Central memory CD4-positive, alpha-beta T cell (primary cell): ENCODE measurements around the gene CRB3.
"Not testable (repeated sequence)": the region's sequence is repeated elsewhere in the genome, so short reads cannot be mapped to it uniquely, and the experiment has no call there.

Source experiments
- DNase-seq: peaks from one replicate; pipeline ENCODE4 v3.0.0; 2022
- total RNA-seq, 3 experiments: gene quantifications; one replicate each; lab custom pipeline; 2026; lab: John Stamatoyannopoulos, UW

Gene CRB3
- total RNA-seq = 1.4 to 3.5 (median 3.2) reads per million in 3 experiments

- peak; percentile 27 for DNase-seq
These were observed at the start of gene CRB3 for GRCh38 chr19:6464070-6464873. CRB3 (plus strand) TSS chr19:6464271; CDS start chr19:6464702, 431 bp downstream.

GRCh38 chr19:6414793-6415590 lies 49.1 kb upstream of the CRB3 start:
- no peak for DNase-seq

DNA sequence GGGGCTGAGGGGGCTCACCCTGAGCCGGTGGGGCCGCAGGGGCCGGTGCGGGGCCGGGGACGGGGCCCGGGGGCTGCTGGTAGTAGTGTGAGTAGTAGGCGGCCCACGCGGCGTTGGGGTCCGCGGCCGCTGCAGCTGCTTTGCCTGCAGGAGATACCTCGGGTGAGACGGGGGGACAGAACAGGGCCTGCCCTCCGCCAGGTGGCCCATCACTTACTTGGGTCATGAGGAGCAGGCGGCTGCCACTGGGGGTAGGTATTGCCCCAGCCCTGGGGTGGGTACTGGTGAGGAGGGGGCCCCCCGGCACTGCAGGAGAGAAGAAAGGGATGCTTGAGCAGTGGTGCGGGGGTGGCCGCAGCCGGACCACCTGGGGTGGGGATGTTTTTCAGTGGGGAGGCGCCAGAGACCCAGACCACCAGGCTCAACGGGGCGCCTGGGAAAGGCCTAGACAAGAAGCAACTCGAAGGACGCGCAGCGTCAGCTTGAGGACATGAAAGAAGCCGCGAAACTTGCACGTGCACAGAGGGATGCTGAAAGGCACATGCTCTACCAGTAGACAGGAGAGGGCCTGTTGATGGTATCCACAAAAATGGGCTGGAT lies 48.4 kb upstream of the CRB3 start:
- DNase-seq = no peak

DNA sequence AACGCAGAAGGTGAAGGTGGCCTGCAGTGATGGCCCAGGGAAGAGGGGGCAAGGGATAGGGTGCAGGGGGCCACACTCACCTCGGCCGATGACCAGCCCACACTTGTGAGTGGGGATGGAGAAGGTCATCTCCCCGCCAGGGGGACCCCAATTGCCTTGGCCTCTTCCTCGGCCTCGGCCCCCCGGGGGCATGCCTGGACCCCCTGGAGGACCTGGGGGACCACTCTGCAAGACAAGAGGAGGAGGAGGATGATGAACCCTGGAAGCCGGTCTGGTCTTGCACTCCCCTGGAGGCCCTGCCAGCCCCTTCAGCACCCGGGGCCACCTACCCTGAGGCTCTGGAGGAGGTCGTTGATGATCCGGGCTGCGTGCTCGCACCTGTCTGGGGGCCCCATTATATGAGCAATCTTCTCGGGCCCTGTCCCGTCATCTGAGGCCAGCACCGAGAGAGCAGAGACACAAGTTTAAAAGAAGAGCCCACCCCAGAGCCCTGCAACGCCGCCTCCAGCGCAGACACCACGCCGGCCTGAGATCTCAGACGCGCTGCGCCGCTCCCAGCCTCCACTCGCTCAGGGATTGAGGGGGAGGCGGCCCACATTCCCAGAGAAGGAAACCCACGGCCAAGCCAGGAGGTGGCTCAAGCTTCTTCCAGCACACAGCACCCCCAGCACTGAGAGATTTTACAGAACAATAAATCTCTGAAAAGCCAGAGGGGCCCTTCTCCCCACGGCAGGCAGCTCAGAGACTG lies 47.2 kb upstream of the CRB3 start:
- DNase-seq = no peak

- no peak for DNase-seq
These were observed 46.1 kb upstream of the CRB3 start for GRCh38 chr19:6417713-6418561.

DNA sequence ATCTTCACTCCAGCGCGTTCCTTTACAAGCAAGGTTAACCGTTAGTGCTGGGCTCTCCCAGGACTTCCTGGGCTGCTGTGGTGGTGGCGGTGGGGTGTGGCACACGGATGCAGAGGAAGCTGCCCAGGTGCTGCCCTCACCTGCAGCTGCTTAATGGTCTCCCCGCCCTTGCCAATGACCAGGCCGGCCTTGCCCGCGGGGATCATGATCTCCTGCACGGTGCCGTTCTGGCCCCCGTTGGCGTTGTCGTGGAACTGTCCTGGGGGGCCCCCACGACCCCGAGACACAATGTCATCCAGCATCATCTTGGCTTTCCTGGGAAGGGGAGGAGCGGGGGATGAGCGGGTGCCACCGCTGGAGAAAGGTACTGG lies 45.5 kb upstream of the CRB3 start:
- DNase-seq = no peak

DNA sequence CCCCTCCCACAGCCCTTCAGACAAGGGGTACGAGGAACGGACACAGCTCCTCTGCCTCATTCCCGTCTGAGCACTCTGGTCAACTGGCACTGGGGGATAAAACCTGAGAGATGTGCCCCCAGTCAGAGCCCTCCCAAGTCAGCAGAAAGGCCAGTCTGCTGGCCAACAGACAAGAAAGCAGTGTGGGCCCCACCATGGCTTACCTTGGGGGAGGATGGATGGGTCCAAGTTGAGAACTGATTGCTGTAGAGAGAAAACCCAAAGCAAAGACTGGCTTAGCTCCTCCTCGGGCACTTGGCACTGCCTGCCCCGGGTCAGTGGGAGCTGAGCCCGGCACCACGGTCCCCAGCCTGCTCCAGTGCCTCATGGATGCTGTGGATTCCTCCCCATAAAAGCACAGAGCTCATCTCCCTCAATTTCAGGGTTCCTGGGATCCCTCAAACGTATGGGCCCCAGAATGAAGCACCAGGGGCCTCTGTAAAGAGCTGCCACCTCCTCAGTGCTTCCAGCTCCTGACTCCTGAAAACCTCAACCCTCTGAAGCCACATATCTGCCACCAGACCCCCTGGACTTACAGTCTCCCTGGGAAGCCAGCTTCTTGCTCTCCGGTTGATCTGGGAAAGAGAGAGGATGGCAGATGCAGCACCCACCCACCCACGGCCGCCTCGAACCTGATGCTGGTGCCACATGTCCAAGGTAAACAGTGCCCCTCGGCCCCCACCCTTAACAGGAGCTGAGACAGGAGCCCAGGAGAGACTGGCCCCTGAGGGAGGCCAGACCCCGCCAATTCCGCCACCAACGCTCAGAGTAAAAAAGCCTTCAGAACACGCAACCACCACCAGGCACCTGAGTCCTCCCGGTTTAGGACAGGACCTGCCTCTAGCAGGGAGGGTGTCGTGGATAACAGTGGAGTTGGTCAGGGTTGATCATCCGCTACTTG lies 42.7 kb upstream of the CRB3 start:
- DNase-seq = no peak

DNA sequence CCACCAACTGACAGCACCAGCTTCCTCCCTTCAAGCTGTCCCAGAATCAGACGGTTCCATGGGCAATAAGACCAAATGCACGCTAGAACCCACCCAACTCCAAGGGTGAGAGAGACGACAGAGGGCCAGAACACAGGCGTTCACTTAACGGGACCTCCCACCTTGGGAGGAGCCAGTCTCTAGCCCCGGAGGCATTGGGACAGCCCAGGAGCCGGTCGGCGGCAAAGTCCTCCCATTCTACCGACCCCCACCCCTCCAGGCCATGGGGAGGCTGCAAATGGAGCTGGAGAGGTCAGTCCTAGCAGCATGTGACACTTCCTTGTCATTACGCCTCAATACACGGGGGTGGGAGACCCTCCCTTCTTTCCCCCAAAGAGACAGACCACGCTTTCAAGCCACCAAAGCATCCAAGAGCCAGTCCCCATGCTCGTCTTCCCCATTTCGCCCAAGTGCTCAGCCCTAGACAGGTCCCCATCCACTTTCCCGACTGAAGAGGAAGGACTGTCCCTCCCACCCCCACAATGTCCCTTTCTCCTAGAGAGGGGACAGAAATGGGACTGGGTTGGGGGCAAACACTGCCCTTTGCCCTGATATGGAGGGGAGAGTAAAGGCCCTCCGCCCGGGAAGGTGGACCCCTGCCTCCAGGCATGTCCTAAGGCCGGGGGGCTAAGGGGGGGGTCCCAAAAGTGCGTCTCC lies 40.4 kb upstream of the CRB3 start:
- DNase-seq = no peak

DNA sequence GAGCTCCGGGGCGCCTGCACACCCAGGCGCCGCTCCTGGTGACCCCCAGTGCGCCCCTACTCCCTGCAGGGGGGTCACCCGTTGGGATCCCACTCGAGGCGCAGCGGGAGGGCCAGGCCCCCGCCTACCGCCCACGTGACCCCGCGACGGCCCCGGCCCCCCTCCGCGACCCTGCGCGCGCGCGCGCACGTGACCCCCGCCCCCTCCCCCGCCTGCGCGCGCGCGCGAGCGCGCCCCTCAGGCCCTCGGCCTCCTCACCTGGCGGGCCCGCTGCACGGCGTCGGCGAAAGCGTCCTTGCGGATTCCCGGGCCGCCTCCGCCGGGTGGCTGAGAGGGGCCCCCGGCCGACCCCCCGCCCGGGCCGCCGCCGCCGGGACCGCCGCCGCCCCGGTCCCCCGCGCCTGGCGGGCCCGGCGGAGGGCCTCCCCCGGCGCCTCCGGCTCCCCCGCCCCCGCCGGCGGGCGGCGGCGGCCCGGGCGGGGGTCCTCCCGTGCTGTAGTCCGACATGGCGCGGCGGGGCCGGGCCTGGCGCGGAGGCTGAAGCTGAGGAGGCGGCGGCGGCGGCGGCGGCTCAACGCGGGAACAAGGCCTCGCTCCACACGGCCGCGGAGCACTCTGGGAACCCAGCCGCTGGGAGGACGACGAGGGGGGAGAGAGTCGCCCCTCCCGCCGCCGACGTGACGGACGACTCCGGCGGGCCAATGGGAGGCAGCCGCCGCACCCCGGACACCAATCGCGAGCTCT lies 39.7 kb upstream of the CRB3 start, which contains the start of gene KHSRP:
TSS of gene KHSRP (minus strand) at position 617 of the 744 bp plus-strand sequence. CDS start at position 507, 110 bp downstream.
- no peak for DNase-seq

- DNase-seq = peak; percentile 100
These were observed 38.9 kb upstream of the CRB3 start for GRCh38 chr19:6424939-6425731.

DNA sequence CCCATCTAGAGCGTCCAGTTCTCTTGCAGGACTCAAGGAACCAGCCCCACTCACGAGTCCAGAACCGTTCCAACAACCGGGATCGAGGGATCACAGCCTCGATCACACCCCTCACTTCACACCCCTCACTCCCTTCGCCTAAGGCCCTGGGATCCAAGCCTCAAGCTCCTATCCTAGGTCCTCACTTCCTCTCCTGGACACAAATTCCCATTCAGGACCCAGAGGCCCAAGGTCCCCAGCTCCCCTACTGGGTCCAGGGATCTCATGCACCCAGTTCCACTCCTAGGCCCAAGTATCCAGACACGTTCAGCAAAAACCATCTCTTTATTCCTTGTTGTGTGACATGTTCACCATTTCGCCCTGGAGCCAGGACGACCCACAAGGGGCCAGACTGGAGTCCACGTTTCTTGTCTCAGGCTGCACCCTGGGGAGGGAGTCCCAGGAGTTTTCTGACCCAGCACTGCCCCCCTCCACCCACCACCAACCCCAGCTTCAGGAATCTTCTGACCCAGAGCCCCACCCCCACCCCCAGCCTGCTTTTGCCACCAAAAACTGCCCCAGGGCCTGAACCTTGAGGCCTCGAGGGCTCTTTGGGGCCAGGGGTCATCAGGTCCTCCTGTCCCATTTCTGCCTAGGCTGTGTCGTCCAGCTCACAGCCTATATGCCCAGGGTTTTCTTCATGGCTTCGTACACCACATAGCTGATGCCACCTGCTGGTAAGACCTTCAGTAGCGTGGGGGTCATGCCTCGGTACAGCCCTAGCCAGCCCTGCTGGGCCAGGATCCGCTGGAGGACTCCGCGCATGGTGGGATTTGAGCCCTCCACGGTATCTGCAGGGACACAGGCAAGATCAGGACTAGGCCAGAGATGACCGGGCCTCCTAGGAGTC lies 38.1 kb upstream of the CRB3 start:
- no peak for DNase-seq

- no peak for DNase-seq
These were observed 36.9 kb upstream of the CRB3 start for GRCh38 chr19:6427131-6427530.

GRCh38 chr19:6428692-6429418 lies 35.2 kb upstream of the CRB3 start:
- not testable (repeated sequence) for DNase-seq

GRCh38 chr19:6429419-6430221 lies 34.5 kb upstream of the CRB3 start:
- DNase-seq = no peak

DNA sequence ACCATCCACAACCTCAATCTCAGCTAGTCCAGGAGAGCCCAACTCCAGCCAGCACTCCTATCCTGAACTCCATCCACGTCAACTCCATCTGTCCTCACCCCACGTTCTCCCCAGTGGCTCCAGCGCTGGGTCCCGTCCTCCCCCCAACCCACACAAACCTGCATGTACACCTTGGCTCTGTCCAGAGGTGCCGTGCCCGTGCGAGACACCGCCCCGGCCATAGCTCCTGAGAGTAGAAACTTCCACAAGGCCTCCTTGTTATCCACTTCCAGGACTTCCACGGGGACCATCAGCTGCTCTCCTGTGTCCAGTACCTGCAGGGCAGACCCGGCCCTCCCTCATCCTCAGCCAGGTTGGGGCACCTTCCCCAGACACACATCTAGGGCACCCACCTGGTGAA lies 32.2 kb upstream of the CRB3 start:
- DNase-seq = no peak

- no peak for DNase-seq
These were observed 30.9 kb upstream of the CRB3 start for GRCh38 chr19:6433165-6433564.
